LNCAP (cell line): ENCODE results near the gene SLC35E2B.
A peak's percentile ranks its signal among the peaks of the same experiment; 100 is the strongest.

Experiments used
- CTCF ChIP-seq: fragments of 450-650 bp; IDR thresholded peaks from 2 replicates; pipeline ENCODE4 v1.5.1; 2017; ENCODE audit warnings: mild to moderate bottlenecking

Gene SLC35E2B

DNA sequence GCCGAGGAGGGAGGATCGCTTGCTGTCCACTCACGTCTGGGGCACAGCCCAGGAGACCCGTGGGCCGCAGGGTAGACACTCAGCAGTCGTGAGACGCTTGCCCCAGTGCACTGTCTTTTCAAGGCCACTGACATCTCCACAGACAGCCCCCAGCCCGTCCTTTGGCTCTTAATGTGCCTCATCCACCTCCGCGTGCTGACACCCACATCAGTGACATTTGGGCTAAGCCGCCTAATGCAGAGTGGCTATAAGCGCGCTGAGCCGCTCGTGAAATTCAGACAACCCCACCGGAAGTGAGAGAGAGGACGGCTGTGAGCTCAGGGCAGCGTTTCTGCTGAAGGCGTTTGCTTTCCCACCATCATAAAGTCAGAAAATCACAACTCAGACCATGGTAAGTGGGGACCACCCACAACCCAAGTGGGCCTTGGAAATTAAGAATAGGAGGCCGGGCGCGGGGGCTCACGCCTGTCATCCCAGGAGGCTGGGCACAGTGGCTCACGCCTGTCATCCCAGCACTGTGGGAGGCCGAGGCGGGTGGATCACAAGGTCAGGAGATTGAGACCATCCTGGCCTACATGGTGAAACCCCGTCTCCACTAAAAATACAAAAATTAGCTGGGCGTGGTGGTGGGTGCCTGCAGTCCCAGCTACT, 8.4 kb downstream of the SLC35E2B start:
- no peak for TF ChIP-seq CTCF

GRCh38 chr1:1683104-1683905, 9.3 kb downstream of the SLC35E2B start:
- TF ChIP-seq CTCF, result no peak

- TF ChIP-seq CTCF, result no peak
Measured at GRCh38 chr1:1680912-1681273, 11.7 kb downstream of the SLC35E2B start.

DNA sequence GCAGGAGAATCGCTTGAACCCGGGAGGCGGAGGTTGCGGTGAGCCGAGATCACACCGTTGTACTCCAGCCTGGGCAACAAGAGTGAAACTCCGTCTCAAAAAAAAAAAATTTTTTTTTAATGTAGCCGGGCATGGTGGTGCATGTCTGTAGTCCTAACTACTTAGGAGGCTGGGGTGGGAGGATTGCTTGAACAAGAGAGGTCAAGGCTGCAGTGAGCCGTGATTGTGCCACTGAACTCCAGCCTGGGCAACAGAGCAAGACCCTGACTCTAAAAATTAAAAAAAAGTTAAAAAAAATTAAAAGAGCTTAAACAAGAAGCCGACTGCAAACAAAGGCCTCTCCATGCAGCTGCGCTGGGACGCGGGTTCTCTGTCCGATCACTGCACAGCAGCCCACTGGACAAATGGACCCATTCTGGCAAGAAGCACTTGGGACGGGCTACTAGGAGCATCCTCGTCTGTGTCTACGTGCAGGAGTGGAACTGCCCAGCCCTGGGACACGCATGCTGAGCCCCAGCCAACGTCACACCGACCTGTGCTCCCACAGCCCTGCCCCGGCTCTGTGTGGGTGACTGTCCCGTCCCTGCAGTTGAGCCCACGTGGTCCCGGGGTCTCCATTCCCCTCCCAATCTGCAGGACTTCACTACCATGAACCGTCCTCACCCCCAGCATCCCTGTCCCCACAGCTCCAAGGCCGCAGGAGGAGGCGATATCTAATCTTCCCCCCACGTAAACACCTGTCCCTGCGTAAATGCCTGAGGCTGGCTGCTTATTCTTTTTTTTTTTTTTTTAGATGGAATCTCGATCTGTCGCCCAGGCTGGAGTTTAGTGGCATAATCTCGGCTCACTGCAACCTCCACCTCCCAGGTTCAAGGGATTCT, 12.3 kb downstream of the SLC35E2B start:
- no peak for TF ChIP-seq CTCF

DNA sequence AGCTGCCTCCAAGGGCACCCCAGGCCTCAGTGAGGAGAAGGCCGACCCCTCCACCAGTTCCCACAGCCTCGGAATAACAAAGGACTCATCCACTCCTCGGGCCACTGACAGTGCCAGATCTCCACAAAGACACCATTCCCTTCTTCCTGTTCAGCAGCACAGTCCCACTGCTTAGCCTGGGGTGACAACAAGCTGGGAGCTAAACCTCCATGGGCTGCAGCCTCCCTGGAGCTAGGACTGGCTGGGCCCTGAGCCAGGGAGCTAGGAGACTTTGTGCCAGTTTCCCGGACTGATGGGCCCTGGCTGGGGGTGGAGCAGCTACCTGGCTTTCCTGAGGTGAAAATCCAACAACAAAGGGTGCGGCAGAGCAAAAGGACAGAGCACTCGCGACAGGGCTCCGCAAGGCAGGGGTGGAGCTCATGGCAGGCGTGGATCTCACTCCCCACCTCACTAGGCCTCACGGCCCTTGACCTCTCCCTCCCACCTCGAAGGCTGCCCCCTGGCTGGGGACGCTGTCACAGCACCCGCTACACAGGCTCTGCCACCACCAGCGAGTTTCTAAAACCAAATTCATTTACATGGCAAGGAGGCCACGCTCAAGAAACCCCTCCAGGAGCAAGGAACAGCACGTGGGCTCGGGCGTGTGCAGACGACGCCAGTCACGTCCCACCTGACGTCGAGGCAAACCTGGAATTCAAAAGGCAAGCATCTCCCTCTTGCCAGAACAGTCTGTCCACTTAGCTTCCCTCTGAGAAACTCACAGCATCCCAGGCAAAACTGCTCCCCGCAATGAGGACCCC, 13.8 kb downstream of the SLC35E2B start:
- peak; percentile 71 for TF ChIP-seq CTCF

DNA sequence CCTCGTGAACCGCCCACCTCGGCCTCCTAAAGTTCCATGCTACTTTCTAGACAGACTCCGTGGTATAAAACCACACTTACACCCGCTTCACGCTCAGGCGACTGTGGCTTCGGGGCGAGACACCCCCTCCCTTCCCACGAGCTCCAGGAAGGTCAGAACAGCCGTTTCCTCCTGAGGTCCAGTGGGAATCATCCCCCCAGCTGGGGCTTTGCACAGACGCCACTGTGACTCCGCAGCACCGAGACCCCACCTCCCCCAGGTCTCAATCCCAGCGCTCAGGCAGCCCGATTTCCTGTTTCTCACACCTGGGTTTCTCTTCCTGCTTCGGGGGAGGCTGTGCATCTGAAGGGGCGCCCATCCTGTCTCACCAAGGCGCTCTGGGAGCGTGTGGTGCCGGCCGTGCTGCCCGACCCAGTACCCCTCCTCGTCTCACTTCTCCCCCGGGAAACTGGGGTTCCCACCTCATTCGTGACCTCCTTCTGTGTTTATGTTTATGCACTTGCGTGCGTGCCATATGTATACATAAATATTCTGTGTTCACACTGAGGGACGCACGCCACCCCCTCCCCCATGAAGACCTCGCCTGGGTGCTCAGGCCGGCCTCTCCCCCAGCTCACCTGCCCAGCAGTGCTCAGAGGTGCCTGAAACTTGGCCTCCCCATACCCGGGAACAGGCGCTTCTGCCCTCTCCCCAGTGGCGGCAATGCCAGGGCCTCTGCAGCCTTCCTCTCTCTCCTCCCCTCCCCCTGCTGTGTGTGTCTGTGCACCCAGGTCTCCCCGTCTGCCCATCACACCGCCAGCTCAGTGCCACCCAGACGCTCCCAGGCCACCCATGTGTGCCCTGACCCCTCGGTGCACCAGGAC, 14.6 kb downstream of the SLC35E2B start:
- TF ChIP-seq CTCF, result no peak
